ENCODE results near the gene CXCL6. TPM values are rescaled to one million over a fixed set of nuclear protein-coding genes. Genes with fewer than 3 reads are reported as not detected.

CXCL6 gene
- total RNA-seq, 4 donors from 2014 or later: not detected

DNA sequence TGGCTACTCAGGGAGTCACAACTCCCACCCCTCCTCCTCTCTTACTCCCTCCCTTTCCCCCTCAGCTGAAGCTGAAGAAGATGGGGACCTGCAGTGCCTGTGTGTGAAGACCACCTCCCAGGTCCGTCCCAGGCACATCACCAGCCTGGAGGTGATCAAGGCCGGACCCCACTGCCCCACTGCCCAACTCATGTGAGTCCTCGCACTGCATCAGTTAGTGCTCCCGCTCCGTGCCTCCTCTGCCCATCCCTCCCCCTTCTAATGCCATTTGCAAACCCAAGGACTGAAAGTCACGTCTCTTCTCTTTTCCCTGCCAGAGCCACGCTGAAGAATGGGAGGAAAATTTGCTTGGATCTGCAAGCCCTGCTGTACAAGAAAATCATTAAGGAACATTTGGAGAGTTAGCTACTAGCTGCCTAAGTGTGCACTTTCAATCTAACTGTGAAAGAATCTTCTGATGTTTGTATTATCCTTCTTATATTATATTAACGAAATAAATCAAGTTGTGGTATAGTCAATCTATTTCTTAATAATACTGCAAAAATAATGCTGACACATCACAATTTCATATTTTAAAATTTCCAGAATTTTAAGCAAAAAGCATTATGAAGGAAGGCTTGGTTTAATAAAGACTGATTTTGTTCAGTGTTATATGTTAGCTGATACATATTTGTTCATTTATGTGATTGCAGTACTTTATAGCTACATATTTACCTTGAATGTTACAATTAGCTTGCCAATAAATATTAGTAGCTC is 17.4 kb downstream of the CXCL6 start:
- WGBS, 2 donors (ENCODE audit: low coverage in 1 of 2): 7 to 52% methylated on average over 3 to 8 of the region's 8 CpGs
- in situ Hi-C loops (cut with MboI; ENCODE audit: low pct_ligation_motif_present in 1 of 4, low pct_unique_long_range_greater_than_20kb in 1 of 4, low sequenced_read_pairs in 3 of 4): loop anchor here in 1 of 4 donors (25.0 kb wide), 1 partner anchor 283 kb away; no protein-coding TSS in a partner anchor
- TF ChIP-seq POLR2AphosphoS5 (IDR thresholded peaks at IDR 0.05): no peak
- TF ChIP-seq, protein P1, sequence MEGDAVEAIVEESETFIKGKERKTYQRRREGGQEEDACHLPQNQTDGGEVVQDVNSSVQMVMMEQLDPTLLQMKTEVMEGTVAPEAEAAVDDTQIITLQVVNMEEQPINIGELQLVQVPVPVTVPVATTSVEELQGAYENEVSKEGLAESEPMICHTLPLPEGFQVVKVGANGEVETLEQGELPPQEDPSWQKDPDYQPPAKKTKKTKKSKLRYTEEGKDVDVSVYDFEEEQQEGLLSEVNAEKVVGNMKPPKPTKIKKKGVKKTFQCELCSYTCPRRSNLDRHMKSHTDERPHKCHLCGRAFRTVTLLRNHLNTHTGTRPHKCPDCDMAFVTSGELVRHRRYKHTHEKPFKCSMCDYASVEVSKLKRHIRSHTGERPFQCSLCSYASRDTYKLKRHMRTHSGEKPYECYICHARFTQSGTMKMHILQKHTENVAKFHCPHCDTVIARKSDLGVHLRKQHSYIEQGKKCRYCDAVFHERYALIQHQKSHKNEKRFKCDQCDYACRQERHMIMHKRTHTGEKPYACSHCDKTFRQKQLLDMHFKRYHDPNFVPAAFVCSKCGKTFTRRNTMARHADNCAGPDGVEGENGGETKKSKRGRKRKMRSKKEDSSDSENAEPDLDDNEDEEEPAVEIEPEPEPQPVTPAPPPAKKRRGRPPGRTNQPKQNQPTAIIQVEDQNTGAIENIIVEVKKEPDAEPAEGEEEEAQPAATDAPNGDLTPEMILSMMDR (IDR thresholded peaks at IDR 0.05): no peak
- no peak for TF ChIP-seq EP300 (IDR thresholded peaks at IDR 0.05; ENCODE audit: low read depth)
- no peak for TF ChIP-seq POLR2A (IDR thresholded peaks at IDR 0.05)
- intact Hi-C loops (cut with DNase I; ENCODE audit: low total_unique reads): no loop called here
- no peak overlapping the region for H3K27ac ChIP-seq
- DNase-seq: no peak
- peaks cover 0 to 6% (median 0%) of the 10 kb centered on the region in 4 donors for H3K4me1 ChIP-seq
- H3K9me3 ChIP-seq: no peaks in the 10 kb centered on the region
- H3K27me3 ChIP-seq: peaks cover 4% of the 10 kb centered on the region
- H3K36me3 ChIP-seq: no peaks in the 10 kb centered on the region
- H3K4me3 ChIP-seq: no peak overlapping the region

DNA sequence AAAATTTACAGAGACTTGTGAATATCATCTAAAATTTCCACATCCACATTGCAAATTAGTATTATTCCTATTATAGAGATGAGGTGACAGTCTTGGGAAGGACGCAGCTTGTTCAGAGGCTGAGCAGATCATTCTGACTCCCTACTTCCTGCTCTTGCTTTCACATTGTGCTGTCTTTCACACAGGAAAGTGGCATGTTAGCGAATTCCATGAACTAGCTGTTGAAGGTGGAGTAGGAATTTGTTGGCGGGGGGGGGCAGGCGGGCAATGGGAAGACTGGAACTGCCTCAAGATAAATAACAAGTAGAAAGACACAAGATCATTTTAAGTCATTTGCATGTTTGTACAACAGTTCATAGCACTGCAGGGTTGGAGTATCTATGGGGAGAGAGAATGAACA is 18.9 kb downstream of the CXCL6 start:
- H3K9me3 ChIP-seq: no peaks in the 10 kb centered on the region
- no peaks in the 10 kb centered on the region for H3K36me3 ChIP-seq
- in situ Hi-C loops (cut with MboI; ENCODE audit: low pct_ligation_motif_present in 1 of 4, low pct_unique_long_range_greater_than_20kb in 1 of 4, low sequenced_read_pairs in 3 of 4): loop anchor here in 1 of 4 donors (25.0 kb wide), 1 partner anchor 282 kb away; no protein-coding TSS in a partner anchor
- no peak for DNase-seq
- H3K27ac ChIP-seq: no peak overlapping the region
- H3K4me1 ChIP-seq: peaks cover 0 to 6% (median 0%) of the 10 kb centered on the region in 4 donors
- WGBS, 2 donors (ENCODE audit: low coverage in 1 of 2): 71 to 73% methylated on average over 4 of the region's 4 CpGs
- TF ChIP-seq EP300 (IDR thresholded peaks at IDR 0.05; ENCODE audit: low read depth) (no peak), POLR2A (IDR thresholded peaks at IDR 0.05) (no peak), POLR2AphosphoS5 (IDR thresholded peaks at IDR 0.05) (no peak)
- TF ChIP-seq, protein P1 (IDR thresholded peaks at IDR 0.05): no peak
- peaks cover 4% of the 10 kb centered on the region for H3K27me3 ChIP-seq
- no peak overlapping the region for H3K4me3 ChIP-seq
- intact Hi-C loops (cut with DNase I; ENCODE audit: low total_unique reads): no loop called here

DNA sequence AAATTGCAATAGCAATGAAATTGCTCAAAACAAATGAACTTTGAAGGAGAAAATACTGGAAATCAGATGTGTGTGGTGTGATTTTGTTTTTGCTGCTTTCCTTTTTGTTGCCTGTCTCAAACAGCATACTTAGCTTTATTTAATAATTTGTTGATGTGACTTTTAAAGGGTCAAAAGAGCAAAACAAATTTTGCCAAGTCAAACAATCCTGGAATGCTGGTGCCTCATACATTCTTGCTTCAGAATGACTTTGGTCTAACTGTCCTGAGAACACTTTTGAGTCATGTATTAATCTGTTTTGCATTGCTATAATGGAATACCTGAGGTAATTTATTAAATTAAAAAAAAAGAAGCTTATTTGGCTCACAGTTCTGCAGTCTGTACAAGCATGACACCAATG is 20.0 kb downstream of the CXCL6 start:
- intact Hi-C loops (cut with DNase I; ENCODE audit: low total_unique reads): no loop called here
- Histone ChIP-seq H3K9me3 (no peaks in the 10 kb centered on the region), H3K27ac (no peak overlapping the region), H3K4me3 (no peak overlapping the region), H3K4me1 (peaks cover 0 to 6% (median 0%) of the 10 kb centered on the region in 4 donors), H3K27me3 (peaks cover 4% of the 10 kb centered on the region), H3K36me3 (no peaks in the 10 kb centered on the region)
- TF ChIP-seq, protein P1 (IDR thresholded peaks at IDR 0.05): no peak
- TF ChIP-seq POLR2AphosphoS5 (IDR thresholded peaks at IDR 0.05) (no peak), EP300 (IDR thresholded peaks at IDR 0.05; ENCODE audit: low read depth) (no peak), POLR2A (IDR thresholded peaks at IDR 0.05) (no peak)
- DNase-seq: no peak
- in situ Hi-C loops (cut with MboI; ENCODE audit: low pct_ligation_motif_present in 1 of 4, low pct_unique_long_range_greater_than_20kb in 1 of 4, low sequenced_read_pairs in 3 of 4): loop anchor here in 1 of 4 donors (25.0 kb wide), 1 partner anchor 281 kb away; no protein-coding TSS in a partner anchor

DNA sequence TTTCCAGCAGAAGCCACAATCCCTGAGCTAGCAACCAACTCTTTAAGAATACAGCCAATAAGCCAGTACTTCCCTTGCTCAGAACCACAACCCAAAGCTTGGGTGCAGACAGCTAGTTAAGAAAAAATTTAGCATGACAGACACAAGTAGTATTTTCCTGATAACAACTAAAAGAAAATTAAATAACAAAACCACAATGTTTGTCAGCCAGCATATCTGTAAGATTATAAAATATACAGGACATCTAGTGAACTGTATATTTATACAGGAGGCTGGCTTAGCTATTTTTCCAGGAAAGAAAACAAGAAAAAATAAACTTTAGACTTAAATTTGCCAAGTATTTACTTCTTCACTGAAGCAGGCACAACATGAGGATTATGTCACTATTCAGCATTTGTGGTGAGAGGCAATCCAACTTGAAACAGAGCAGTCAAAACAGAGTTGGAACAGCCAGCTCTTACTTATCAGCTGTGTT is 23.2 kb downstream of the CXCL6 start:
- DNase-seq: no peak
- Histone ChIP-seq H3K27me3 (no peaks in the 10 kb centered on the region), H3K36me3 (no peaks in the 10 kb centered on the region), H3K4me3 (no peak overlapping the region), H3K4me1 (no peaks in the 10 kb centered on the region), H3K9me3 (no peaks in the 10 kb centered on the region), H3K27ac (no peak overlapping the region)
- intact Hi-C loops (cut with DNase I; ENCODE audit: low total_unique reads): no loop called here
- in situ Hi-C loops (cut with MboI; ENCODE audit: low pct_ligation_motif_present in 1 of 4, low pct_unique_long_range_greater_than_20kb in 1 of 4, low sequenced_read_pairs in 3 of 4): loop anchor here in 1 of 4 donors (25.0 kb wide), 1 partner anchor 278 kb away; no protein-coding TSS in a partner anchor
- TF ChIP-seq POLR2AphosphoS5 (IDR thresholded peaks at IDR 0.05) (no peak), POLR2A (IDR thresholded peaks at IDR 0.05) (no peak), EP300 (IDR thresholded peaks at IDR 0.05; ENCODE audit: low read depth) (no peak)
- TF ChIP-seq, protein P1 (IDR thresholded peaks at IDR 0.05): no peak

Data from transverse colon (tissue), 4 donors.